Heart right ventricle (tissue), 16 donors: Measurements from ENCODE around the gene ARHGEF6. TPM values are rescaled to one million over a fixed set of nuclear protein-coding genes. Genes with fewer than 3 reads are reported as not detected.

Experiments used
- ATAC-seq, 8 donors: fragments of 200-7000 bp; cut with Tn5 transposase; one replicate each; pipeline ENCODE4 v1.9.1; 2020; ENCODE audit warnings: mild to moderate bottlenecking in 8 of 8, moderate library complexity in 8 of 8, moderate number of reproducible peaks in 1 of 8
- DNase-seq, 2 donors: peaks; one replicate each; pipeline ENCODE4 v3.0.0-alpha.2; 2020
- H3K27ac ChIP-seq, 10 donors: fragments of 200-600 bp; sonication (generic) in 2 of 10; one replicate each; pipeline versions ENCODE4 v1.5.0 to v1.8.0; 2020 to 2022; ENCODE audit warnings: mild to moderate bottlenecking in 3 of 10
- H3K27me3 ChIP-seq, 7 donors: fragments of 200-600 bp; one replicate each; pipeline ENCODE4 v1.8.0; 2021 to 2022; ENCODE audit warnings: mild to moderate bottlenecking in 2 of 7
- H3K36me3 ChIP-seq, 9 donors: fragments of 200-600 bp; sonication (generic) in 1 of 9; one replicate each; pipeline versions ENCODE4 v1.5.0 to v1.8.0; 2020 to 2022; ENCODE audit warnings: mild to moderate bottlenecking in 2 of 9
- H3K4me1 ChIP-seq, 9 donors: fragments of 200-600 bp; sonication (generic) in 1 of 9; one replicate each; pipeline versions ENCODE4 v1.5.0 to v1.8.0; 2020 to 2022; ENCODE audit warnings: mild to moderate bottlenecking in 4 of 9
- H3K4me3 ChIP-seq, 10 donors: fragments of 200-600 bp; sonication (generic) in 2 of 10; one replicate each; pipeline versions ENCODE4 v1.5.0 to v1.8.0; 2020 to 2022; ENCODE audit warnings: mild to moderate bottlenecking in 7 of 10, moderate library complexity in 2 of 10
- H3K9me3 ChIP-seq, 11 donors: fragments of 200-600 bp in 10 of 11; sonication (generic) in 2 of 11; one replicate each; pipeline versions ENCODE4 v1.5.0 to v1.8.0; 2013 to 2022; ENCODE audit warnings: mild to moderate bottlenecking in 2 of 11, control low read depth in 1 of 11, moderate library complexity in 1 of 11
- WGBS, 2 donors: extraction: QIAGEN DNeasy Blood & Tissue Kit; methylation state at CpG; one replicate each; pipeline ENCODE4 v1.1.7; 2013; ENCODE audit warnings: inconsistent platforms in 1 of 2; 5-methylcytosine and 5-hydroxymethylcytosine counted together
- intact Hi-C, 10 donors: fragments of 100-400 bp; cut with DNase I; formaldehyde crosslinking; loops; one replicate each; pipeline versions ENCODE4 v1.11.1 to v1.14.2; 2022
- polyA plus RNA-seq, 2 donors: library from polyadenylated mRNA; stranded (reverse); fragments of 200-250 nt; gene quantifications; one replicate each; pipeline ENCODE4 v1.2.3, GENCODE V29; 2013
- total RNA-seq, 10 donors: library from RNA; stranded (reverse); fragmentation: NEBNext Ultra II Directional in 3 of 10; extraction: Animal tissue kit (Norgen Biotek cat#: 25700) in 3 of 10; gene quantifications; one replicate each; pipeline versions ENCODE4 v1.2.1 to v1.2.4, GENCODE V29; 2021 to 2023
- TF ChIP-seq, protein P1 (sequence below), 9 donors: fragments of 200-600 bp; sonication (generic) in 2 of 9; IDR thresholded peaks; one replicate each; pipeline versions ENCODE4 v1.5.0 to v1.8.0; 2021 to 2022; ENCODE audit warnings: antibody characterized with exemption in 9 of 9, mild to moderate bottlenecking in 5 of 9, moderate library complexity in 1 of 9
- donor health status: Arrhythmogenic right ventricular cardiomyopathy.
- donor health status: ischemic (EF 13 %, LVEDD 7.1; RV severe dilation, severe dysfunction).
- donor health status: healthy with polysubstance abuse.
- donor health status: DM: no; HTN: yes; CAD: no.
- donor health status: DM: no; HTN: no; CAD: no.
- donor health status: ischemic (EF 25% LVEDD 6.9; RV normal size, moderate dysfunction).
- donor health status: ischemic (EF 25% LVEDD 5.7; RV mildly dilated, moderate dysfunction).
- donor health status: healthy.
- donor health status: DM: yes; HTN: yes; CAD: no.
- donor health status: Ischemic cardiomyopathy.
- donor health status: ischemic (EF 35%, LVEDD 5.7; RV mildly dilated, moderate dysfunction).
- donor health status: nonischemic (EF 11% LVEDD 7.7; RV severe dilation, severe dysfunction).
- donor health status: DM: yes; HTN: yes; CAD: no.
- donor health status: PGD.
- donor health status: ischemic (EF 29% LVEDD 5.4; RV normal size, mild dysfunction).
- donor health status: nonischemic (EF 23%, LVEDD 6.1; RV moderate dilation, normal function).

ARHGEF6 gene
- total and polyA plus RNA-seq, 12 donors = 15.3 to 88.0 (median 50.2) TPM

DNA sequence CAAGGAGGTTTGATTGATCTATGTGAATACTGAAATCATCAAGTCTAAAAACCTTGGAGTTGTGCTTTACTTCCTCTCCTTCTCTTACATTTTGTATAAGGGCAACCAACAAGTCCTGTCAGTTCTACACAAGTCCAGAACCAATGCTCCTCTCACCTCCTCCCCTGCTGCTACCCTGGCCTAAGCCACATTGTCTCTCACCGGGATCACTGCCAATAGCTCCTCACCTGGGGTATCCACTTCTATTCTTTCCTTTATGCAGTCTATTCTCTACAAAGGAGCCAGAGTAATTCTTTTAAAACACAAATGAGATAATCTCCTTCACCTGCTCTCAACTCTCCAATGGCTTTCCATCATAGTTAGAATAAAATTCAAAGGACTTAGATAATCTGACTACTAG lies 13.3 kb upstream of the ARHGEF6 start:
- TF ChIP-seq, protein P1, sequence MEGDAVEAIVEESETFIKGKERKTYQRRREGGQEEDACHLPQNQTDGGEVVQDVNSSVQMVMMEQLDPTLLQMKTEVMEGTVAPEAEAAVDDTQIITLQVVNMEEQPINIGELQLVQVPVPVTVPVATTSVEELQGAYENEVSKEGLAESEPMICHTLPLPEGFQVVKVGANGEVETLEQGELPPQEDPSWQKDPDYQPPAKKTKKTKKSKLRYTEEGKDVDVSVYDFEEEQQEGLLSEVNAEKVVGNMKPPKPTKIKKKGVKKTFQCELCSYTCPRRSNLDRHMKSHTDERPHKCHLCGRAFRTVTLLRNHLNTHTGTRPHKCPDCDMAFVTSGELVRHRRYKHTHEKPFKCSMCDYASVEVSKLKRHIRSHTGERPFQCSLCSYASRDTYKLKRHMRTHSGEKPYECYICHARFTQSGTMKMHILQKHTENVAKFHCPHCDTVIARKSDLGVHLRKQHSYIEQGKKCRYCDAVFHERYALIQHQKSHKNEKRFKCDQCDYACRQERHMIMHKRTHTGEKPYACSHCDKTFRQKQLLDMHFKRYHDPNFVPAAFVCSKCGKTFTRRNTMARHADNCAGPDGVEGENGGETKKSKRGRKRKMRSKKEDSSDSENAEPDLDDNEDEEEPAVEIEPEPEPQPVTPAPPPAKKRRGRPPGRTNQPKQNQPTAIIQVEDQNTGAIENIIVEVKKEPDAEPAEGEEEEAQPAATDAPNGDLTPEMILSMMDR (IDR thresholded peaks at IDR 0.05) = no peak
- intact Hi-C loops = no loop called here
- H3K27ac ChIP-seq = no peak overlapping the region
- no peaks in the 10 kb centered on the region for H3K4me1 ChIP-seq
- DNase-seq (no peak), ATAC-seq (no peak)
- 7 to 65% methylated on average over 1 of the region's 1 CpG for WGBS, 2 donors
- no peaks in the 10 kb centered on the region for H3K36me3 ChIP-seq
- H3K4me3 ChIP-seq = no peak overlapping the region
- H3K9me3 ChIP-seq = no peaks in the 10 kb centered on the region
- H3K27me3 ChIP-seq = peaks cover 0 to 3% (median 0%) of the 10 kb centered on the region in 7 donors

DNA sequence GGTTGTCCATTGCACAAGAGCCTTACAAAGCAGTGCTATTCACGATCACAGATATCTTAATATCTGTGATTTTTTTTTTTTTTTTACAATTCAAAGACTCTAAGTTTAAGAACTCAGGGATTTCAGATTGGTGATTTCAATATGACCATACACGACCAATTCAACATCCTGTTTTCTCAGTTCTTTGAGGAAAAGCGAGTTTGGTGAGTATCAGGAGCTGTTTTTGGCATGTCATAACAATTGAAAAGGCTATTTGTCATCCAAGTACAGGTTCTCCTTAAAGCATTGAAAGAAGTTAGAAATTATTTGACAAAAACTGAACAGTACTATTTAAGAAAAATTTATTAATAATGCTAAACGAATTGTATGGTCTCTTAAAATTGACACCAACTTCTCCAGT lies 9.1 kb upstream of the ARHGEF6 start:
- DNase-seq = no peak

DNA sequence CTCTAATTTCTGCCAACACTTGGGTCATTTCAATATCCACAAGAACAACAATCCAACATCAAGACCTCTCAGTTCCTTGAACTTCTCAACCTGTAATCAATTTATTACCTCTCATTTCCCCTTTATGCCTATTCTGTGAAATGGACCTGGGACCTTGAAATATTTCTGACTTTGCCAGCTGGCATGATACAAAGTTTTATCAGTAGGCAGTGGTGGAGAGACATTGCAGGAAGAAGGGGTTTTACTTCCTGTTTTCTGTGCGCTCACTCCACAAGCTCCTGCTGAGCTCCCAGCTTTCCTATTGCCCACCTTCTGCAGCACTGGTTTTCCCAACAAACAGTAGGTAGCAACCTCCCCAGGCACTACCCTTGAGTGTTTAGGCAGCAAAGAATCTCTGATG lies 3.5 kb upstream of the ARHGEF6 start:
- DNase-seq (no peak), ATAC-seq (no peak)
- TF ChIP-seq, protein P1 (IDR thresholded peaks at IDR 0.05) = no peak
- WGBS, 2 donors = 63 to 100% methylated on average over 1 of the region's 1 CpG
- Histone ChIP-seq H3K4me3 (no peak overlapping the region), H3K27me3 (no peaks in the 10 kb centered on the region), H3K4me1 (peaks cover 0 to 19% (median 7%) of the 10 kb centered on the region in 9 donors), H3K27ac (no peak overlapping the region), H3K9me3 (no peaks in the 10 kb centered on the region), H3K36me3 (no peaks in the 10 kb centered on the region)
- intact Hi-C loops = no loop called here

More for the DNA sequence above, 9.1 kb upstream of the ARHGEF6 start:
- Histone ChIP-seq H3K4me1 (no peaks in the 10 kb centered on the region), H3K4me3 (no peak overlapping the region), H3K36me3 (no peaks in the 10 kb centered on the region), H3K27ac (no peak overlapping the region), H3K9me3 (no peaks in the 10 kb centered on the region), H3K27me3 (peaks cover 0 to 3% (median 0%) of the 10 kb centered on the region in 7 donors)
- 51 to 64% methylated on average over 4 of the region's 4 CpGs for WGBS, 2 donors
- no peak for ATAC-seq
- TF ChIP-seq, protein P1 (IDR thresholded peaks at IDR 0.05) = no peak
- intact Hi-C loops = no loop called here

DNA sequence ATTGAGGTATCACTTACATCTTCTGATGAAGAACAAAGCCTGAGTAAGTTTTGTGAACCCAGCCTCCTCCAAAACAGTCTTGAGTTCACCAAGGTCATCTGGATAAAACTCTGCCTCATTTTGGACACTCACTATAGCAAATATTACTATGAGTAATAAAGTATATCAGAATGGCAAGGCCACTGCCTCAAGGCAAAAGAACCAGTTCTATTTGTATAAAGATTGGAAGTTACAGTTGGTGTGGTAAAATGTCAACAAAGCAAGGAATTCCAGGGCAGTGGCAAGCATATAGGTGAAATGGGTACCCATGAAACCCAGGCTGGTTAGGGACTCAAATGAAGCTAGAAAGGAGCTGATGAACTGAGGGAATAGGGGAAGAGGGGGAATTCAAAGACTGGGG lies 2.4 kb upstream of the ARHGEF6 start:
- TF ChIP-seq, protein P1 (IDR thresholded peaks at IDR 0.05) = no peak
- DNase-seq (no peak), ATAC-seq (no peak)
- peaks cover 0 to 22% (median 7%) of the 10 kb centered on the region in 9 donors for H3K4me1 ChIP-seq
- intact Hi-C loops = no loop called here
- H3K27me3 ChIP-seq = no peaks in the 10 kb centered on the region
- H3K36me3 ChIP-seq = no peaks in the 10 kb centered on the region
- no peak overlapping the region for H3K4me3 ChIP-seq
- H3K27ac ChIP-seq = no peak overlapping the region
- H3K9me3 ChIP-seq = no peaks in the 10 kb centered on the region
